CD14-positive monocyte (primary cell): Measurements from ENCODE around the gene RAB11FIP3. TPM values are rescaled to one million over a fixed set of nuclear protein-coding genes. Genes with fewer than 3 reads are reported as not detected.

Experiments used
- DNase-seq, 3 donors: peaks; one replicate each; pipeline ENCODE4 v3.0.0-alpha.2; 2011 to 2022
- H2AFZ ChIP-seq: 2 replicates; pipeline ENCODE4 v1.6.0; 2012; ENCODE audit warnings: mild to moderate bottlenecking, low read depth, low read length, inconsistent platforms; ENCODE audit not compliant: insufficient read depth, poor library complexity, severe bottlenecking
- H3K27ac ChIP-seq, 2 donors: 1 replicate in 1 of 2; 2 replicates in 1 of 2; pipeline ENCODE4 v1.5.1; 2012 to 2013; ENCODE audit warnings: low read length in 2 of 2, control low read depth in 1 of 2, inconsistent platforms in 1 of 2, low read depth in 1 of 2, mild to moderate bottlenecking in 1 of 2
- H3K27me3 ChIP-seq, 2 donors: one replicate each; pipeline versions ENCODE4 v1.6.0 to v1.6.1; 2011 to 2013; ENCODE audit warnings: low read length in 2 of 2; ENCODE audit not compliant: control insufficient read depth in 2 of 2, insufficient read depth in 2 of 2
- H3K36me3 ChIP-seq, 2 donors: replicated peaks in 1 of 2; 1 replicate in 1 of 2; 2 replicates in 1 of 2; pipeline versions ENCODE4 v1.5.1 to v1.6.1; 2012 to 2013; ENCODE audit warnings: low read length in 2 of 2, control low read depth in 1 of 2, inconsistent platforms in 1 of 2, mild to moderate bottlenecking in 1 of 2; ENCODE audit not compliant: insufficient read depth in 2 of 2, control insufficient read depth in 1 of 2
- H3K4me1 ChIP-seq, 2 donors: 1 replicate in 1 of 2; 2 replicates in 1 of 2; pipeline versions ENCODE4 v1.5.1 to v1.6.1; 2012 to 2013; ENCODE audit warnings: low read length in 2 of 2, control low read depth in 1 of 2, inconsistent platforms in 1 of 2, mild to moderate bottlenecking in 1 of 2, moderate library complexity in 1 of 2; ENCODE audit not compliant: insufficient read depth in 2 of 2, control insufficient read depth in 1 of 2
- H3K4me2 ChIP-seq: replicated peaks from 2 replicates; pipeline ENCODE3; 2012; ENCODE audit warnings: low read length, moderate library complexity, mild to moderate bottlenecking; ENCODE audit not compliant: poor library complexity, severe bottlenecking; ENCODE audit errors: extremely low read depth
- H3K4me3 ChIP-seq, 3 experiments: fragments of 200-600 bp in 1 of 3; sonication (generic) in 1 of 3; replicated peaks in 1 of 3; 1 replicate in 2 of 3; 2 replicates in 1 of 3; pipeline ENCODE4 v1.5.1; 2011 to 2013; ENCODE audit warnings: low read length in 3 of 3, mild to moderate bottlenecking in 3 of 3, control low read depth in 2 of 3, low read depth in 2 of 3, inconsistent platforms in 1 of 3, moderate library complexity in 1 of 3
- H3K79me2 ChIP-seq: 2 replicates; pipeline ENCODE4 v1.6.0; 2012; ENCODE audit warnings: mild to moderate bottlenecking, control low read depth, inconsistent platforms, low read length, moderate library complexity; ENCODE audit not compliant: insufficient read depth
- H3K9ac ChIP-seq: 2 replicates; pipeline ENCODE4 v1.6.0; 2017; ENCODE audit warnings: low read length, mild to moderate bottlenecking; ENCODE audit not compliant: insufficient read depth, poor library complexity, severe bottlenecking
- H3K9me3 ChIP-seq, 2 donors: replicated peaks in 1 of 2; 1 replicate in 1 of 2; 2 replicates in 1 of 2; pipeline versions ENCODE4 v1.5.1 to v1.6.1; 2012 to 2013; ENCODE audit warnings: low read length in 2 of 2, control low read depth in 1 of 2; ENCODE audit not compliant: control insufficient read depth in 1 of 2, insufficient read depth in 1 of 2
- H4K20me1 ChIP-seq: 2 replicates; pipeline ENCODE4 v1.6.0; 2012; ENCODE audit warnings: mild to moderate bottlenecking, low read length, control low read depth, moderate library complexity; ENCODE audit not compliant: insufficient read depth
- H3K27ac Mint-ChIP-seq, 7 donors: one replicate each; pipeline ENCODE4 v1.8.0; 2020; ENCODE audit warnings: mild to moderate bottlenecking in 7 of 7, mixed read lengths in 7 of 7, moderate library complexity in 6 of 7, inconsistent platforms in 2 of 7
- H3K27me3 Mint-ChIP-seq, 3 donors: one replicate each; pipeline ENCODE4 v1.8.0; 2021 to 2022; ENCODE audit warnings: low read depth in 3 of 3, mild to moderate bottlenecking in 3 of 3, mixed read lengths in 3 of 3, moderate library complexity in 3 of 3, inconsistent platforms in 1 of 3
- H3K36me3 Mint-ChIP-seq, 2 donors: one replicate each; pipeline ENCODE4 v1.8.0; 2020; ENCODE audit warnings: mixed read lengths in 2 of 2, inconsistent platforms in 1 of 2, mild to moderate bottlenecking in 1 of 2
- H3K4me1 Mint-ChIP-seq: one replicate; pipeline ENCODE4 v1.8.0; 2020; ENCODE audit warnings: mild to moderate bottlenecking, mixed read lengths
- H3K4me3 Mint-ChIP-seq, 2 donors: one replicate each; pipeline ENCODE4 v1.8.0; 2020; ENCODE audit warnings: mild to moderate bottlenecking in 2 of 2, mixed read lengths in 2 of 2, moderate library complexity in 1 of 2
- H3K9me3 Mint-ChIP-seq, 7 donors: one replicate each; pipeline ENCODE4 v1.8.0; 2020 to 2022; ENCODE audit warnings: mixed read lengths in 7 of 7, mild to moderate bottlenecking in 6 of 7, moderate library complexity in 6 of 7, inconsistent platforms in 2 of 7
- WGBS: methylation state at CpG from one replicate; pipeline ENCODE4 v1.1.5; 2013; ENCODE audit warnings: missing lambda C conversion rate; ENCODE audit not compliant: insufficient coverage; 5-methylcytosine and 5-hydroxymethylcytosine counted together
- intact Hi-C, 2 donors: fragments of 100-400 bp; cut with micrococcal nuclease; formaldehyde crosslinking; loops; one replicate each; pipeline versions ENCODE4 v1.15.0 to v1.15.1; 2023
- polyA plus RNA-seq, 3 donors: library from polyadenylated mRNA; depleted of rRNA in 1 of 3; unstranded in 2 of 3; stranded (reverse) in 1 of 3; fragments of 300-500 nt in 2 of 3; fragments of >200 nt in 1 of 3; fragmentation: Illumina TruSeq in 2 of 3; gene quantifications; 1 replicate in 2 of 3; 2 replicates in 1 of 3; pipeline ENCODE4 v1.2.3, GENCODE V29; 2012 to 2021
- TF ChIP-seq, protein P1 (sequence below): fragments of 200-600 bp; IDR thresholded peaks from one replicate; pipeline ENCODE4 v1.8.0; 2022; ENCODE audit warnings: antibody characterized with exemption, mild to moderate bottlenecking

Gene RAB11FIP3
- polyA plus RNA-seq, 3 donors, result 0.37 to 7.5 (median 0.49) TPM

DNA sequence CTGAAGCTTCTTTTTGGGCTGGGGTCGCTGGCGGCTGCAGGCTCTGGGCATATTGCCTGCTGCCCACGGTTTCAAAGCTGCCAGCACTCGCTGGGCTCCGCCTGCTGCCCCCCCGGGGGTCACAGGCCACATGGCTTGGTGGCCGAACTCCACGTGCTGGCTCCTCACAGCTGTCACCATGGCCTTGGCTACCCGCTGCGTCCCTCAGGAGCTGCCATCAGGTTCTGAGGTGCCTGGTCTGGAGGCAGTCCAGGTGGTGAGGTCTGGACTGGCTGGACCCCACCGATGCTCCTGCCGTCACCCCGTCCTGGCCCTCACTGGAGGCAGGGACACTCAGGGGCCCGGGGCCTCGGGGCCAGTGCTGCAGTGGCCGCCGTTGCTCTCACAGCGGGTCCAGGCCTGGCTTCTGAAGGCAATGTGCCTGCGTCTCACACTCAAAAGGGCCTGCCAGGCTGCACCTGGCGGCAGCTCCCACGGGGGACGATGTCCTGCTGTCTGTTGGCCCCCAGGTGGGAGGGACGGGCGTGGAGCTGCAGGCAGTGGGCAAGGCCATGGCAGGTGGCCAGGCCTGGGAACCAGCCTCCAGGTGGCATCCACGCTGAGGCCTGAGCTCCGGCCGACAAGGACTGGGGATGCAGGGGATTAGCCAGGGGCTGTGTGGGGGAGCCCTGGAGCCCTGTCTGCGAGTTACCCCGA is 115.3 kb downstream of the RAB11FIP3 start:
- Histone ChIP-seq H3K79me2 (peaks cover 67% of the 10 kb centered on the region), H3K27me3 (no peaks in the 10 kb centered on the region), H3K9me3 (no peaks in the 10 kb centered on the region), H3K27ac (no peak overlapping the region), H3K4me3 (no peak overlapping the region), H2AFZ (no peak overlapping the region), H3K36me3 (peaks cover 24 to 46% of the 10 kb centered on the region in 2 donors), H3K4me1 (peaks cover under 1 to 2% of the 10 kb centered on the region in 2 donors), H3K9ac (no peak overlapping the region), H3K4me2 (no peak overlapping the region), H4K20me1 (peaks cover 95% of the 10 kb centered on the region)
- H3K9me3 Mint-ChIP-seq, result no peaks in the 10 kb centered on the region
- no peak overlapping the region for H3K27ac Mint-ChIP-seq
- DNase-seq, result no peak
- H3K4me1 Mint-ChIP-seq, result no peaks in the 10 kb centered on the region
- H3K4me3 Mint-ChIP-seq, result no peak overlapping the region
- peaks cover 22 to 35% of the 10 kb centered on the region in 2 donors for H3K36me3 Mint-ChIP-seq
- TF ChIP-seq, protein P1, sequence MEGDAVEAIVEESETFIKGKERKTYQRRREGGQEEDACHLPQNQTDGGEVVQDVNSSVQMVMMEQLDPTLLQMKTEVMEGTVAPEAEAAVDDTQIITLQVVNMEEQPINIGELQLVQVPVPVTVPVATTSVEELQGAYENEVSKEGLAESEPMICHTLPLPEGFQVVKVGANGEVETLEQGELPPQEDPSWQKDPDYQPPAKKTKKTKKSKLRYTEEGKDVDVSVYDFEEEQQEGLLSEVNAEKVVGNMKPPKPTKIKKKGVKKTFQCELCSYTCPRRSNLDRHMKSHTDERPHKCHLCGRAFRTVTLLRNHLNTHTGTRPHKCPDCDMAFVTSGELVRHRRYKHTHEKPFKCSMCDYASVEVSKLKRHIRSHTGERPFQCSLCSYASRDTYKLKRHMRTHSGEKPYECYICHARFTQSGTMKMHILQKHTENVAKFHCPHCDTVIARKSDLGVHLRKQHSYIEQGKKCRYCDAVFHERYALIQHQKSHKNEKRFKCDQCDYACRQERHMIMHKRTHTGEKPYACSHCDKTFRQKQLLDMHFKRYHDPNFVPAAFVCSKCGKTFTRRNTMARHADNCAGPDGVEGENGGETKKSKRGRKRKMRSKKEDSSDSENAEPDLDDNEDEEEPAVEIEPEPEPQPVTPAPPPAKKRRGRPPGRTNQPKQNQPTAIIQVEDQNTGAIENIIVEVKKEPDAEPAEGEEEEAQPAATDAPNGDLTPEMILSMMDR, result no peak
- no peaks in the 10 kb centered on the region for H3K27me3 Mint-ChIP-seq
- WGBS, result 98% methylated on average over 29 of the region's 29 CpGs
- intact Hi-C loops, result no loop called here

DNA sequence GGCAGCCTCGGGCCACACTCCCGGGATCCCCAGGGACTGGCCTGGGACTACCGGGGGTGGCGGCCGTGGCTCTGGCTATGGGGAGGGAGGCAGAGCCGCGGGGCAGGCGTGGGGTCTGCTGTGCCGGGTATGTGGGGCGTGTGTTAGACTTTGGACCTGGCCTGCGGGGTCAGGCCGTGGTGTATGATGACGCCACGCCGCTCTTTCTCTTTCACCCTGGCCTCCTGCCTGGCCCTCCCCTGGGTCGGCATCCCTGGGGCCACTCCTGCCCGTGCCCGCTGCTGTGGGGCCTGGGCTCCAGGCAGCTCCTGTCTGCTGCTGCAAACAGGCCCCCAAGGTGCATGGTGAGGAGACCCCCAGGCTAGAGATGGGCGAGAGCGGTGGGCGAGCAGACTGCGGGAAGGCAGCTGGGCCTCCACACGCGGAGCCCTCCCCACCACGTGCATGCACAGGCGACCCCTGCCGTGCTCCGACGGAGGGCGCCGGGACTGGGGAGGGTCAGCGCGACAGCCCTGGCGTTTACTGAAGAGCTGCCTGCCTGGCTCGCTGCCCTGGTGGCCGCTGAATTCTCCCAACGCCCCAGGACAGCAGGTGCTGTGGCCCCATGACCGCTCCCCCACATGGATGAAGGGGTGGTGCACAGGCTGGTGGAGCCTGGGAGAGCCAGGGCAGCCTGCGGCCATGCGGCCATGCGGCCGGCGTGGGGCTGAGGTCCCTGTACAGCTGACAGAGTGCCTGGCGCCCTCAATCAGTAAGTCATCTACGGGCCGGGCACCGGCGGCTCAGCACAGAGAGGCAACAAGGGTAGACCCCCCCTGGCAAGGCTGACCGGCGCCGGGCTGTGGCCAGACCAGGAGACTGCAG is 118.1 kb downstream of the RAB11FIP3 start:
- intact Hi-C loops, result no loop called here
- Mint-ChIP-seq H3K4me3 (no peak overlapping the region), H3K4me1 (no peaks in the 10 kb centered on the region), H3K9me3 (no peaks in the 10 kb centered on the region), H3K27ac (peak overlapping the region in 1 of 7 donors; percentile 64), H3K36me3 (peaks cover 7 to 13% of the 10 kb centered on the region in 2 donors), H3K27me3 (no peaks in the 10 kb centered on the region)
- TF ChIP-seq, protein P1, result no peak
- H3K9ac ChIP-seq, result no peak overlapping the region
- peaks cover 90% of the 10 kb centered on the region for H4K20me1 ChIP-seq
- 96% methylated on average over 48 of the region's 51 CpGs for WGBS
- no peak overlapping the region for H2AFZ ChIP-seq
- no peak overlapping the region for H3K27ac ChIP-seq
- DNase-seq, result no peak
- no peaks in the 10 kb centered on the region for H3K27me3 ChIP-seq
- peaks cover 16 to 33% of the 10 kb centered on the region in 2 donors for H3K36me3 ChIP-seq
- no peaks in the 10 kb centered on the region for H3K9me3 ChIP-seq
- H3K4me3 ChIP-seq, result no peak overlapping the region
- peaks cover 43% of the 10 kb centered on the region for H3K79me2 ChIP-seq
- peaks cover 0 to 14% of the 10 kb centered on the region in 2 donors for H3K4me1 ChIP-seq
- H3K4me2 ChIP-seq, result no peak overlapping the region
